Hepatocyte (in vitro differentiated cells): ENCODE measurements around the gene COX10.

Experiments used
- EZH2 ChIP-seq: fragments of 200-600 bp; sonication (generic); IDR thresholded peaks from 2 replicates; pipeline ENCODE4 v1.6.1; 2016; ENCODE audit warnings: antibody characterized with exemption, mild to moderate bottlenecking, borderline replicate concordance
- TF ChIP-seq, protein P1 (sequence below): fragments of 200-600 bp; sonication (generic); IDR thresholded peaks from 2 replicates; pipeline ENCODE4 v1.5.1; 2016; ENCODE audit warnings: antibody characterized with exemption, mild to moderate bottlenecking; ENCODE audit not compliant: poor library complexity

DNA sequence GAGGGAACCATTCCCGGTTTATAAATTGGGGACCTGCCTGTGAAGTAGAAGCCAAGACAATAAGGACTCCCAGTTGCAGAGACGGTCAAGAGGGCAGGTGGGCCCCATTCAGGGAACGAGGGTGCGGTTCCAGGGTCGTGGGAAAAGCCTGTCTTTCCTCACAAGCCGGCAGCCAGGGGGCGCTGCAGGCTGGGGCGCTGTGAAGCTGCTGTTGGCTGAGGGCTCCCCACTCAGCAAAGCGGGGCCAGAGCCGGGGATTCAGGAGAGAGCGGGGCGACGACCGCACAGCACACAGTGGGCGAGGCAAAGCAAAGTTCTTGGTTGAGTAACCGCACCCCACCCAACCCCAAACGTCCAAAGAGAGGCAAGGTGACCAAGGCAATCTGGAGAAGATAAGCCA lies 142.5 kb downstream of the COX10 start:
- TF ChIP-seq, protein P1, sequence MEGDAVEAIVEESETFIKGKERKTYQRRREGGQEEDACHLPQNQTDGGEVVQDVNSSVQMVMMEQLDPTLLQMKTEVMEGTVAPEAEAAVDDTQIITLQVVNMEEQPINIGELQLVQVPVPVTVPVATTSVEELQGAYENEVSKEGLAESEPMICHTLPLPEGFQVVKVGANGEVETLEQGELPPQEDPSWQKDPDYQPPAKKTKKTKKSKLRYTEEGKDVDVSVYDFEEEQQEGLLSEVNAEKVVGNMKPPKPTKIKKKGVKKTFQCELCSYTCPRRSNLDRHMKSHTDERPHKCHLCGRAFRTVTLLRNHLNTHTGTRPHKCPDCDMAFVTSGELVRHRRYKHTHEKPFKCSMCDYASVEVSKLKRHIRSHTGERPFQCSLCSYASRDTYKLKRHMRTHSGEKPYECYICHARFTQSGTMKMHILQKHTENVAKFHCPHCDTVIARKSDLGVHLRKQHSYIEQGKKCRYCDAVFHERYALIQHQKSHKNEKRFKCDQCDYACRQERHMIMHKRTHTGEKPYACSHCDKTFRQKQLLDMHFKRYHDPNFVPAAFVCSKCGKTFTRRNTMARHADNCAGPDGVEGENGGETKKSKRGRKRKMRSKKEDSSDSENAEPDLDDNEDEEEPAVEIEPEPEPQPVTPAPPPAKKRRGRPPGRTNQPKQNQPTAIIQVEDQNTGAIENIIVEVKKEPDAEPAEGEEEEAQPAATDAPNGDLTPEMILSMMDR, result no peak
- no peak for TF ChIP-seq EZH2
